GM18507 (cell line): ENCODE measurements around the gene PYDC1.
"Not testable (repeated sequence)": the region's sequence is repeated elsewhere in the genome, so short reads cannot be mapped to it uniquely, and the experiment has no call there.

Experiments
- DNase-seq: peaks from one replicate; pipeline ENCODE4 v3.0.0; 2011; ENCODE audit warnings: low read depth; ENCODE audit not compliant: insufficient read length; ENCODE audit errors: extremely low spot score
- FAIRE-seq: peaks from 2 replicates; lab custom pipeline; 2011; peaks lifted over from hg19 to GRCh38; lab: Jason Lieb, UNC

PYDC1 gene

GRCh38 chr16:31184888-31185287 is 32.0 kb downstream of the PYDC1 start:
- FAIRE-seq, result no peak

GRCh38 chr16:31183432-31184428 is 33.2 kb downstream of the PYDC1 start:
- FAIRE-seq, result no peak
- no peak for DNase-seq

More at GRCh38 chr16:31184888-31185287, 32.0 kb downstream of the PYDC1 start:
- no peak for DNase-seq

GRCh38 chr16:31182391-31182790 is 34.5 kb downstream of the PYDC1 start:
- no peak for DNase-seq
- FAIRE-seq, result no peak

GRCh38 chr16:31181102-31181830 is 35.7 kb downstream of the PYDC1 start:
- DNase-seq, result no peak
- no peak for FAIRE-seq

- peak; percentile 86 for DNase-seq
- peak; percentile 84 for FAIRE-seq
These were observed 37.0 kb downstream of the PYDC1 start, which contains the start of gene FUS for GRCh38 chr16:31179747-31180459. Gene FUS (plus strand): TSS chr16:31180139. CDS start chr16:31180215, 76 bp downstream.

GRCh38 chr16:31179219-31179746 is 37.7 kb downstream of the PYDC1 start:
- FAIRE-seq, result no peak
- no peak for DNase-seq

GRCh38 chr16:31177136-31177535 is 39.8 kb downstream of the PYDC1 start:
- DNase-seq, result no peak
- FAIRE-seq, result no peak

- DNase-seq, FAIRE-seq: not testable (repeated sequence)
These were observed 46.9 kb downstream of the PYDC1 start for GRCh38 chr16:31170048-31170447.

GRCh38 chr16:31168848-31169247 is 48.1 kb downstream of the PYDC1 start:
- FAIRE-seq, result no peak

GRCh38 chr16:31167315-31167714 is 49.6 kb downstream of the PYDC1 start:
- no peak for DNase-seq
- FAIRE-seq, result no peak

More at GRCh38 chr16:31168848-31169247, 48.1 kb downstream of the PYDC1 start:
- no peak for DNase-seq
